Lower leg skin (tissue), 3 donors: Measurements from ENCODE around the gene HS6ST3.

Experiments used
- CTCF ChIP-seq, 3 donors: fragments of 450-650 bp; IDR thresholded peaks; one replicate each; pipeline ENCODE4 v1.5.1; 2016; ENCODE audit warnings: antibody characterized with exemption in 3 of 3, mild to moderate bottlenecking in 3 of 3, moderate library complexity in 2 of 3
- POLR2A ChIP-seq, 2 donors: fragments of 450-650 bp; IDR thresholded peaks; one replicate each; pipeline ENCODE4 v1.6.1; 2016 to 2017; ENCODE audit warnings: antibody characterized with exemption in 2 of 2, mild to moderate bottlenecking in 1 of 2, moderate library complexity in 1 of 2

DNA sequence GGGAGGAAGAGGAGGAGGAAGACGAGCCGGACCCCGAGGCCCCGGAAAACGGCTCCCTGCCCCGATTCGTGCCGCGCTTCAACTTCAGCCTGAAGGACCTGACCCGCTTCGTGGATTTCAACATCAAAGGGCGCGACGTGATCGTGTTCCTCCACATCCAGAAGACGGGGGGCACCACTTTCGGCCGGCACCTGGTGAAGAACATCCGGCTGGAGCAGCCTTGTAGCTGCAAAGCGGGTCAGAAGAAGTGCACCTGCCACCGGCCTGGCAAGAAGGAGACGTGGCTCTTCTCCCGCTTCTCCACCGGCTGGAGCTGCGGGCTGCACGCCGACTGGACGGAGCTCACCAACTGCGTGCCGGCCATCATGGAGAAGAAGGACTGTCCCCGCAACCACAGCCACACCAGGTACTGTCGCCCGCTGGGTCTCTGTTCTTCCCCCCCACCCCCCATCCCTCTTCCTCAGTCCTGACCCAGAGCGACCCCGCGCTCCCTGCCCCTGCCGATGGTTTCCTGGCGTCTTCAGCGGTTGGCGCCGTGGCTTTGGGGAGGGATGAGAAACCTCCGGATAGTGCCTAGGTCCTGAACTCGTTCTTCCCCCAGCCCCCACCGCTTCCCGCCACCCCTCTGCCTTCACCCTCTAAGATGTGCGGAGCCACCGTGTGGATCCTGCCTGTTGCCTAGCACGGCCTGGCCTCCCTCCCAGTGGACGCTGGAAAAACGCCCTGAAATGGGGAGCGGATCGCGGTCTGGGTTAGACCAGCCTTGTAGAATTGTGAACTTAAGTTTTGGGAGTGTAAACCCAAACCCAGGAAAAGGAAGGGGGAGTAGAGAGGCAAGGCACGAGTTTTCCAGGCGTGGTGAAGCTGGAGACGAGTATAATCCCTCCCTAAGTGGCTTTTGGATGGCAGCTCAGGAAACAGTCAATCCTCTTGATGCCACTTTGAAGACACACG lies 1.5 kb downstream of the HS6ST3 start:
- TF ChIP-seq CTCF (IDR thresholded peaks at IDR 0.05) (no peak), POLR2A (IDR thresholded peaks at IDR 0.05) (no peak)
